ENCODE data around the gene CD82. TPM values are rescaled to one million over a fixed set of nuclear protein-coding genes. Genes with fewer than 3 reads are reported as not detected.

CD82 gene
- total RNA-seq, 1 experiment from 2014 or later, result 30.7 TPM

DNA sequence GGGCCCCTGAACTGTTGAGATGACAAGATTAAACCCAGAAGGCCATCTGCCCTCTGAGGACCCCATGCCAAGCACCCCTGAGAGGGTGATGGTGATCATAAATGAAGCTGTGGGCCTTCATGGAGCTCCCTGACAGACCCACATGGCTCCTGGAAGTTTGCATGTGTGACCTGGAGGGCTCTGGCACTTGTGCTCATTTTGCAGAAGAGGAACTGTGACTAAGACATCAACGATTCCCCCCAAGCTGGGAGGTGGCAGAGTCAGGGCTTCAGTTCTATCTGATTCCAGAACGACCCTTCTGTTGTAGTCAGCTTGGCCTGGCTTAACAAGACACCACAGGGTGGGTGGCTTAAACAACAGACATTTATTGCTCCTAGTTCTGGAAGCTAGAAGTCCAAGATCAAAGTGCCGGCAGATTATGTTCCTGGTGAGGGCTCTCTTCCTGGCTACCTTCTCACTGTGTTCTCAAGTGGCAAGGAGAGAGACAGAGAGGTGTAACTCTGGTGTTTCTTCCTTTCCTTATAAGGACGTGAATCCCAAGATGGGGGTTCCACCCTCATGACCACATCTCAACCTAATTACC, 46.4 kb upstream of the CD82 start:
- ChIA-PET POLR2A (ENCODE audit: unreplicated experiment) (interaction anchor here (0.7 kb wide), 1 partner anchor 239 kb away, joined by 4 read pairs; no protein-coding TSS in a partner anchor), CTCF (no interaction called here)
- no peaks in the 10 kb centered on the region for H3K79me2 ChIP-seq (ENCODE audit: low read depth)
- H3K9me2 ChIP-seq (ENCODE audit: insufficient read depth), result no peaks in the 10 kb centered on the region
- TF ChIP-seq, protein P1, sequence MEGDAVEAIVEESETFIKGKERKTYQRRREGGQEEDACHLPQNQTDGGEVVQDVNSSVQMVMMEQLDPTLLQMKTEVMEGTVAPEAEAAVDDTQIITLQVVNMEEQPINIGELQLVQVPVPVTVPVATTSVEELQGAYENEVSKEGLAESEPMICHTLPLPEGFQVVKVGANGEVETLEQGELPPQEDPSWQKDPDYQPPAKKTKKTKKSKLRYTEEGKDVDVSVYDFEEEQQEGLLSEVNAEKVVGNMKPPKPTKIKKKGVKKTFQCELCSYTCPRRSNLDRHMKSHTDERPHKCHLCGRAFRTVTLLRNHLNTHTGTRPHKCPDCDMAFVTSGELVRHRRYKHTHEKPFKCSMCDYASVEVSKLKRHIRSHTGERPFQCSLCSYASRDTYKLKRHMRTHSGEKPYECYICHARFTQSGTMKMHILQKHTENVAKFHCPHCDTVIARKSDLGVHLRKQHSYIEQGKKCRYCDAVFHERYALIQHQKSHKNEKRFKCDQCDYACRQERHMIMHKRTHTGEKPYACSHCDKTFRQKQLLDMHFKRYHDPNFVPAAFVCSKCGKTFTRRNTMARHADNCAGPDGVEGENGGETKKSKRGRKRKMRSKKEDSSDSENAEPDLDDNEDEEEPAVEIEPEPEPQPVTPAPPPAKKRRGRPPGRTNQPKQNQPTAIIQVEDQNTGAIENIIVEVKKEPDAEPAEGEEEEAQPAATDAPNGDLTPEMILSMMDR (conservative IDR thresholded peaks at IDR 0.05), result no peak
- no peak for TF ChIP-seq EZH2 (IDR thresholded peaks at IDR 0.05; ENCODE audit: low read depth)
- H3K4me2 ChIP-seq, result no peak overlapping the region
- no peak overlapping the region for H3K27ac ChIP-seq
- H4K20me1 ChIP-seq (ENCODE audit: insufficient read depth), result 0 out of 2 replicates have a peak, but pooled peaks cover 3% of the 10 kb centered on the region
- peaks cover 34% of the 10 kb centered on the region for H3K27me3 ChIP-seq (ENCODE audit: insufficient read depth, low read depth)
- H3F3A ChIP-seq (ENCODE audit: insufficient read depth, low read depth), result no peaks in the 10 kb centered on the region
- no peak for DNase-seq
- H3K4me3 ChIP-seq, result no peak overlapping the region
- no peaks in the 10 kb centered on the region for H3K36me3 ChIP-seq (ENCODE audit: low read depth)
- no peak overlapping the region for H2AFZ ChIP-seq
- BruUV-seq (replicated peaks), result no TSS peak
- no peaks in the 10 kb centered on the region for H3K9me3 ChIP-seq (ENCODE audit: insufficient read depth, low read depth)
- H3K4me1 ChIP-seq (replicated peaks; ENCODE audit: insufficient read depth), result no peaks in the 10 kb centered on the region
- intact Hi-C loops (cut with micrococcal nuclease; ENCODE audit: unreplicated experiment), result no loop called here

- Histone ChIP-seq H3F3A (ENCODE audit: insufficient read depth, low read depth) (no peaks in the 10 kb centered on the region), H3K27ac (no peak overlapping the region), H3K4me3 (no peak overlapping the region), H3K4me1 (replicated peaks; ENCODE audit: insufficient read depth) (no peaks in the 10 kb centered on the region), H2AFZ (no peak overlapping the region), H3K9me3 (ENCODE audit: insufficient read depth, low read depth) (no peaks in the 10 kb centered on the region), H3K36me3 (ENCODE audit: low read depth) (no peaks in the 10 kb centered on the region), H3K9me2 (ENCODE audit: insufficient read depth) (no peaks in the 10 kb centered on the region), H4K20me1 (ENCODE audit: insufficient read depth) (0 out of 2 replicates have a peak, but pooled peaks cover 3% of the 10 kb centered on the region), H3K27me3 (ENCODE audit: insufficient read depth, low read depth) (peaks cover 34% of the 10 kb centered on the region), H3K79me2 (ENCODE audit: low read depth) (no peaks in the 10 kb centered on the region), H3K4me2 (no peak overlapping the region)
- no peak for TF ChIP-seq EZH2 (IDR thresholded peaks at IDR 0.05; ENCODE audit: low read depth)
- TF ChIP-seq, protein P1 (conservative IDR thresholded peaks at IDR 0.05), result no peak
- intact Hi-C loops (cut with micrococcal nuclease; ENCODE audit: unreplicated experiment), result no loop called here
- CTCF ChIA-PET, result no interaction called here
- DNase-seq, result no peak
- no TSS peak for BruUV-seq (replicated peaks)
- POLR2A ChIA-PET (ENCODE audit: unreplicated experiment), result no interaction called here
These were observed 45.3 kb upstream of the CD82 start for GRCh38 chr11:44519989-44520737.

DNA sequence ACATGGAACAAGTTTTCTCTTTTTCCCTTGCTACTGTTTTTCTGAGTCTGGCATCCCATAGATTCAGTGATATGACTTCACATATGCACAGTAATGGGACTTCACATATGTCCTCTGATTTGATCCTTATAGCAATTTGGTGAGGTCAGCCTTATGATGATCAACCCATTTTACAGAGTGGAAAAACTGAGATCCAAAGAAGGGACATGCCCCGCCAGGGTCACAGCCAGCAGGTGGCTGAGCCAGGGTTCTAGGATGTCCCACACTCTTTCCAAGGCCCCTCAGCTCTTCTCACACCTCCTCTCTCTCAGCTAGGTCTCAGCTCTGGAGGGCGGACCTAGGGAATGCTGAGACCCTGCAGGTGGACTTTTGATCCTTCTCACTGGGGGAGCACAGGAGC, 44.3 kb upstream of the CD82 start:
- peaks cover 34% of the 10 kb centered on the region for H3K27me3 ChIP-seq (ENCODE audit: insufficient read depth, low read depth)

More for the DNA sequence above, 44.3 kb upstream of the CD82 start:
- POLR2A ChIA-PET (ENCODE audit: unreplicated experiment), result no interaction called here
- Histone ChIP-seq H3K27ac (no peak overlapping the region), H3K4me3 (no peak overlapping the region), H3K9me3 (ENCODE audit: insufficient read depth, low read depth) (no peaks in the 10 kb centered on the region), H3F3A (ENCODE audit: insufficient read depth, low read depth) (no peaks in the 10 kb centered on the region), H3K4me1 (replicated peaks; ENCODE audit: insufficient read depth) (no peaks in the 10 kb centered on the region), H2AFZ (no peak overlapping the region), H3K79me2 (ENCODE audit: low read depth) (no peaks in the 10 kb centered on the region), H3K36me3 (ENCODE audit: low read depth) (no peaks in the 10 kb centered on the region), H4K20me1 (ENCODE audit: insufficient read depth) (0 out of 2 replicates have a peak, but pooled peaks cover 3% of the 10 kb centered on the region), H3K4me2 (no peak overlapping the region), H3K9me2 (ENCODE audit: insufficient read depth) (no peaks in the 10 kb centered on the region)
- no TSS peak for BruUV-seq (replicated peaks)
- TF ChIP-seq, protein P1 (conservative IDR thresholded peaks at IDR 0.05), result no peak
- TF ChIP-seq EZH2 (IDR thresholded peaks at IDR 0.05; ENCODE audit: low read depth), result no peak
- CTCF ChIA-PET, result no interaction called here
- no peak for DNase-seq
- intact Hi-C loops (cut with micrococcal nuclease; ENCODE audit: unreplicated experiment), result no loop called here
